Parathyroid adenoma (tissue), 2 donors: ENCODE data around the gene RGS6.

Experiments used
- H2AFZ ChIP-seq: fragments of 300-600 bp; sonication (generic); one replicate; pipeline ENCODE4 v1.7.0; 2017; ENCODE audit warnings: antibody characterized with exemption, mild to moderate bottlenecking
- H3K27ac ChIP-seq: fragments of 300-600 bp; sonication (generic); one replicate; pipeline ENCODE4 v1.7.0; 2017
- H3K27me3 ChIP-seq: fragments of 300-600 bp; sonication (generic); one replicate; pipeline ENCODE4 v1.7.0; 2017; ENCODE audit warnings: low read length; ENCODE audit not compliant: control insufficient read depth, insufficient read depth
- H3K36me3 ChIP-seq: fragments of 300-600 bp; sonication (generic); one replicate; pipeline ENCODE4 v1.7.0; 2017; ENCODE audit warnings: low read length; ENCODE audit not compliant: control insufficient read depth, insufficient read depth
- H3K4me1 ChIP-seq: fragments of 300-600 bp; sonication (generic); one replicate; pipeline ENCODE4 v1.7.0; 2017; ENCODE audit warnings: control low read depth
- H3K4me2 ChIP-seq: fragments of 300-600 bp; sonication (generic); one replicate; pipeline ENCODE4 v1.7.0; 2017; ENCODE audit warnings: low read length
- H3K4me3 ChIP-seq: fragments of 300-600 bp; sonication (generic); one replicate; pipeline ENCODE4 v1.7.0; 2017; ENCODE audit warnings: low read depth, low read length
- H3K79me2 ChIP-seq: fragments of 300-600 bp; sonication (generic); one replicate; pipeline ENCODE4 v1.7.0; 2017; ENCODE audit warnings: control low read depth
- H3K9ac ChIP-seq: fragments of 300-600 bp; sonication (generic); one replicate; pipeline ENCODE4 v1.7.0; 2017; ENCODE audit warnings: mild to moderate bottlenecking
- H3K9me3 ChIP-seq: fragments of 300-600 bp; sonication (generic); one replicate; pipeline ENCODE4 v1.7.0; 2017; ENCODE audit warnings: low read length; ENCODE audit not compliant: control insufficient read depth
- TF ChIP-seq, protein P1 (sequence below): fragments of 300-600 bp; sonication (generic); IDR thresholded peaks from one replicate; pipeline ENCODE4 v1.7.0; 2017; ENCODE audit warnings: antibody characterized with exemption, mild to moderate bottlenecking
- donor health status: primary hyperparathyroidism.

The RGS6 gene

DNA sequence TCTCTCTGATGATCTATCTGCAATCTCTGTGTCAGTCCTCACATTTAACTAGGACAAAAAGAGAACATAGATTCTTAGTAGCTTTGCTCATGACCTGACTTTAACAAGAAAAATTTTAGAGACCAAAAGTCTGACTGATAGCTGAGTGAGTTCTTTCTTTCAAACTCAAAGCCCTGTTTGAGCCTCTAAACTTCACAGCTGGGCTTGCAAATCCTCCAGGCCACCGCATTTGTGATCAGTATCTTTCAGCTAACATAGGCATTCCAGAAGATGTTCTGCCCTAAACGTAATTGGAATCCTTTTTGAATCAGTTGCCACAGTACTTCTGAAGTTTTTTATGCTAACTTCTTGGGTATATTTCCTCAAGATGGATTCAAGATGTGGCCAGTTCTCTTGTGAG is 502.6 kb downstream of the RGS6 start:
- Histone ChIP-seq H3K79me2 (no peaks in the 10 kb centered on the region), H3K4me2 (no peak overlapping the region), H3K4me3 (no peak overlapping the region), H3K9me3 (no peaks in the 10 kb centered on the region), H3K4me1 (no peaks in the 10 kb centered on the region), H3K9ac (no peak overlapping the region), H2AFZ (no peak overlapping the region), H3K27ac (no peak overlapping the region), H3K36me3 (no peaks in the 10 kb centered on the region), H3K27me3 (no peaks in the 10 kb centered on the region)
- TF ChIP-seq, protein P1, sequence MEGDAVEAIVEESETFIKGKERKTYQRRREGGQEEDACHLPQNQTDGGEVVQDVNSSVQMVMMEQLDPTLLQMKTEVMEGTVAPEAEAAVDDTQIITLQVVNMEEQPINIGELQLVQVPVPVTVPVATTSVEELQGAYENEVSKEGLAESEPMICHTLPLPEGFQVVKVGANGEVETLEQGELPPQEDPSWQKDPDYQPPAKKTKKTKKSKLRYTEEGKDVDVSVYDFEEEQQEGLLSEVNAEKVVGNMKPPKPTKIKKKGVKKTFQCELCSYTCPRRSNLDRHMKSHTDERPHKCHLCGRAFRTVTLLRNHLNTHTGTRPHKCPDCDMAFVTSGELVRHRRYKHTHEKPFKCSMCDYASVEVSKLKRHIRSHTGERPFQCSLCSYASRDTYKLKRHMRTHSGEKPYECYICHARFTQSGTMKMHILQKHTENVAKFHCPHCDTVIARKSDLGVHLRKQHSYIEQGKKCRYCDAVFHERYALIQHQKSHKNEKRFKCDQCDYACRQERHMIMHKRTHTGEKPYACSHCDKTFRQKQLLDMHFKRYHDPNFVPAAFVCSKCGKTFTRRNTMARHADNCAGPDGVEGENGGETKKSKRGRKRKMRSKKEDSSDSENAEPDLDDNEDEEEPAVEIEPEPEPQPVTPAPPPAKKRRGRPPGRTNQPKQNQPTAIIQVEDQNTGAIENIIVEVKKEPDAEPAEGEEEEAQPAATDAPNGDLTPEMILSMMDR, result no peak

DNA sequence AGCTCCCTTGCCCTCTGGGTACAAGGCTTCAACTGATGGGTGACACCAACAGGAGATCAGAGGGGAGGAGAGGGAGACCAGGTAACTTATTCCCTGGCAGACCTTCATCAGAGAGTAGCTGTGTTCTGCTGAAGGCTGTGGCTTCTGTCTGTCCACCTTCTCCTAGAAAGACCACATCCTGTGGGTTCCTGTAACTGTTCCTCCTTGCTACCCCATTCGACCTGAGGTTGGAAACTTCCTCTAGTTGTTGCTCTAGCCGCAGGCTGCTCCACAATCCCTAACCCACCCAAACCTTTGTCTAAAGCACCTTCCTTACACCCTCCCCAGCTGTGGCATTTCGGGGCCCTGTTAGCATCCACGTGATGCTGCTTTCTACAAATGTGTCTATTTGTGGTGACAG is 507.5 kb downstream of the RGS6 start:
- H3K27me3 ChIP-seq, result no peaks in the 10 kb centered on the region
- no peak overlapping the region for H2AFZ ChIP-seq
- H3K9me3 ChIP-seq, result no peaks in the 10 kb centered on the region
- H3K27ac ChIP-seq, result no peak overlapping the region
- TF ChIP-seq, protein P1, result no peak
- no peak overlapping the region for H3K9ac ChIP-seq
- H3K36me3 ChIP-seq, result no peaks in the 10 kb centered on the region
- H3K4me3 ChIP-seq, result no peak overlapping the region
- H3K4me2 ChIP-seq, result no peak overlapping the region
- H3K79me2 ChIP-seq, result no peaks in the 10 kb centered on the region
- H3K4me1 ChIP-seq, result no peaks in the 10 kb centered on the region

DNA sequence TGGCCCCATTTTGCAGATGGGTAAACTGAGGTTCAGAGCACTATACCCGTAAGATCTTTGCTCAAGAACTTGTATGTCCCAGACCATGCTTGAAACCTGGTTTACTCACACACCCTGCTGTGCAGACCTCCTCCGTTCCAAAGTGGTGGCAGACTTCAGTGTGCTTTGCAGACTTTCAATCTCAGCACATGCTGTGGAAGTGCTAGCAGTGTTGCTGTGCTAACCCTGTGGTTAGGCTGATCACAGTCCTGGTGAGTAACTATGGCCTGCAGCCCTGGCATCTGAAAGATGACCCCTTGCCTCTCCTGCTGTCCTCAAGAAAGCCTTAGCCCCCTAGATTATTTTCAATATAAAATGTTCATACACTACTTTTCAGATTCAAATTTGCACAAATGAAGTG is 511.0 kb downstream of the RGS6 start:
- no peak overlapping the region for H3K27ac ChIP-seq
- H3K36me3 ChIP-seq, result no peaks in the 10 kb centered on the region
- H2AFZ ChIP-seq, result no peak overlapping the region
- TF ChIP-seq, protein P1, result no peak
- H3K4me3 ChIP-seq, result no peak overlapping the region
- no peaks in the 10 kb centered on the region for H3K9me3 ChIP-seq
- H3K79me2 ChIP-seq, result no peaks in the 10 kb centered on the region
- H3K27me3 ChIP-seq, result no peaks in the 10 kb centered on the region
- no peak overlapping the region for H3K9ac ChIP-seq
- H3K4me1 ChIP-seq, result no peaks in the 10 kb centered on the region
- H3K4me2 ChIP-seq, result no peak overlapping the region

DNA sequence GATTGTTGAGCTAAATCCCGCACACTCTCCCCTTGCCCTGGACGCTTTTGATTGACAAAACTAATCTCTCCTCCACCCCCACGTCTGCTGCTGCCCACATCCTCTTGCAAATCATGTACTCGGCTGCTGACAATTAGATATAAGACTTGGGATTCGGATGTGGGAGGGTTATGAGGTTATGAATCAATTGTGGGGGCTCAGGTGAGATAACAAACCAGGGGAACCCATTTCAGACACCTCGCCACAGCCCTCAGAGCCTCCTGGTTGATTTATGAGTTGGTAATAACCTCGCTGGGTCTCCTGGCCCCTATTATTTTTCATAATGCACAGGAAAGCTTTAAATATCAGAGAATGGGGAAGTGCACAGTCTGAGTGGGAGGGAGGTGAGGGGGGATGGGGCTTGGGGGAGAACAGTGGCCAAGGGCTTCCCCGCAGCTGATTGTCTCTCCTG is 511.8 kb downstream of the RGS6 start:
- TF ChIP-seq, protein P1, result no peak
- Histone ChIP-seq H3K4me2 (no peak overlapping the region), H2AFZ (no peak overlapping the region), H3K27ac (no peak overlapping the region), H3K9ac (no peak overlapping the region), H3K36me3 (no peaks in the 10 kb centered on the region), H3K79me2 (no peaks in the 10 kb centered on the region), H3K4me1 (no peaks in the 10 kb centered on the region), H3K9me3 (no peaks in the 10 kb centered on the region), H3K27me3 (no peaks in the 10 kb centered on the region), H3K4me3 (no peak overlapping the region)

DNA sequence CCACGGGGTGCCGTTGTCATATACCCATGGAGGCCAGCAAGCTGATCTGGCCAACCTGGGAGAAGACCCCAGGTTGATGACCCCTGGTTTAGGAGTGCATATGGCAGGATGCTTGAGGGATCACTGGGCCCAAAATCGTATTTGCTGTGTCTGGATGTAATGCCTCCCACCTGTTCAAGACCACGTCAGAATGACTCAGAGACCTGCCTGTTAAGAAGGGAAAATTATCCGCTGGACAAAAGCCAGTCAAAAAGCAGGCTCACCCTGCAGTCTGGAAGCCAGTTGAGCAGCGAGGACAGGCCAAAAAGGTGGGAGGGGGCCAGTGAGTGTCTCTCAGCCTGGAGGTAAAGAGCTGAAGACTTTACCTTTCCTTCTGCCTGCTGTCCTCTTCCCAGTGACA is 512.5 kb downstream of the RGS6 start:
- Histone ChIP-seq H3K36me3 (no peaks in the 10 kb centered on the region), H2AFZ (no peak overlapping the region), H3K9me3 (no peaks in the 10 kb centered on the region), H3K79me2 (no peaks in the 10 kb centered on the region), H3K9ac (no peak overlapping the region), H3K4me1 (no peaks in the 10 kb centered on the region), H3K27me3 (no peaks in the 10 kb centered on the region), H3K4me3 (no peak overlapping the region), H3K4me2 (no peak overlapping the region), H3K27ac (no peak overlapping the region)
- TF ChIP-seq, protein P1, result no peak
